ENCODE measurements around the gene HOXD8. TPM values are rescaled to one million over a fixed set of nuclear protein-coding genes. Genes with fewer than 3 reads are reported as not detected.

The HOXD8 gene
- total and polyA plus RNA-seq, 2 of the 8 experiments (the other 6 are each of a cell fraction or from before 2014, with no cell fraction given), result not detected

DNA sequence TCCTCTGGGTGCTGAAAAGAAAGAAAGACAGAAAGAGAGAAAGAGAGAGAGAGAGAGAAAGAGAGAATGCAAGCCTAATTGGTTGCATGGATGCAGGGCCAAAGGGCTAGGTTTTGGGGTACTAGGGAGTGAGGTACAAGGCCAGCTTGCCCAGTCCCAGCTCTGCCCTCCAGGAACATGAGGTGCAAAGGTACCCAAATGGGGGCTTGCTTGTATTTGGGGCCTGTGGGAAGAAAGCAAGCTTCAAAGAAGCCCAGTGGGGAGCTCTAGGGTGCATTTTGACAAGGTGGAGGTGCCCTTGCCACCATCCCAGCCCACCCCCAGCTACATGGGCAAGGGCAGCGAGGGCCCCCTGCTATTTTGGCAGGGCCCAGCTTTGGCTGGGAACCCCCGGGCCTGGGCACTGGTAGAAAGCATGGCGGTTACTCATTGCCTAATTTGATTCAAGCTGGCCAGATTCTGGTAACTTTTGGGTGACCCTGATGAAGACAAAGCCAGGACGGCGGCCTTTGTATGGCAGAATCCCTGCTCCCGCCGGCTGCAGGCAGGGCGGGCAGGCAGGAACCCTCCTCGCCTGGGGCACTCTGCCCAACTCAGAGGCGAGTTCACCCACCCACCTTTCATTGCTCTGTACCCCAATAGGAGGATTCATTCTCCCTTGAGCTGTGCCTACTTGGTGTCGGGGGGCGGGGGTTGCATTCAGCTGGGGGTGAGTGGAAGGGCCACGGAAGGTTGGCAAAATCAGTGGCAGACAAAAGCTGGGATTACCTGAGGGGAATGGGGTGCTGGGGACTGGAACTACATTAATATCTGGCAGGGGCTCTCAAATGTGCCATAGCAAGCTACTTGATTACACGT lies 21.3 kb downstream of the HOXD8 start:
- H3K27ac ChIP-seq (ENCODE audit: low read depth, low read length), result no peak overlapping the region
- no peak overlapping the region for H2BK5ac ChIP-seq (ENCODE audit: low read depth, low read length)

More for the DNA sequence above, 21.3 kb downstream of the HOXD8 start:
- WGBS, 2 experiments (ENCODE audit: extremely low coverage in 1 of 2, insufficient coverage in 1 of 2, insufficient read length in 1 of 2, insufficient replicate concordance in 2 of 2, low coverage in 1 of 2, low lambda C conversion rate in 2 of 2, missing lambda C conversion rate in 1 of 2), result 20% methylated on average over 14 of the region's 14 CpGs; no CpG with 5 or more reads in 1 of the 2 experiments
- TF ChIP-seq SIN3A (conservative IDR thresholded peaks at IDR 0.05 in 1 of 2, IDR thresholded peaks at IDR 0.05 in 1 of 2; ENCODE audit: low read depth in 1 of 2, low read length in 2 of 2) (no peak), EZH2 (IDR thresholded peaks at IDR 0.05; ENCODE audit: low read depth, low read length, severe bottlenecking) (peak; percentile 14), RXRA (IDR thresholded peaks at IDR 0.05; ENCODE audit: insufficient read depth, low read depth, low read length) (no peak), CREB1 (IDR thresholded peaks at IDR 0.05) (no peak), SUZ12 (IDR thresholded peaks at IDR 0.05; ENCODE audit: low read length) (peak; percentile 68; the same call in 1 of the 2 replicates), CHD1 (IDR thresholded peaks at IDR 0.05; ENCODE audit: low read depth, low read length) (no peak)
- H3K36me3 ChIP-seq (ENCODE audit: control insufficient read depth in 2 of 4, insufficient read depth in 4 of 4, low read length in 3 of 4), result peaks cover 0 to 11% (median 0%) of the 10 kb centered on the region in 4 experiments; a peak in 1 of 8 replicates
- H3K79me1 ChIP-seq (ENCODE audit: low read depth, low read length), result no peaks in the 10 kb centered on the region
- CTCF ChIA-PET (ENCODE audit: partially characterized antibody), result interaction anchor here (0.9 to 4.4 kb wide), 12 partner anchors 11 to 404 kb away, joined by 3 to 36 read pairs (median 7); no protein-coding TSS in a partner anchor
- peaks cover 98 to 100% (median 100%) of the 10 kb centered on the region in 4 experiments for H3K27me3 ChIP-seq (replicated peaks in 1 of 4; ENCODE audit: control insufficient read depth in 3 of 4, extremely low read depth in 1 of 4, insufficient read depth in 3 of 4, low read length in 3 of 4)
- no peak overlapping the region for H3K9ac ChIP-seq (replicated peaks in 1 of 4; ENCODE audit: extremely low read depth in 1 of 4, low read depth in 3 of 4, low read length in 3 of 4)
- FAIRE-seq (no peak), DNase-seq (ENCODE audit: low read depth in 1 of 2, low spot score in 2 of 2) (no peak)
- no peak overlapping the region for H3K14ac ChIP-seq (ENCODE audit: insufficient read length)
- no peak overlapping the region for H2BK120ac ChIP-seq (replicated peaks; ENCODE audit: low read depth, low read length)
- H3K18ac ChIP-seq (ENCODE audit: extremely low read depth, low read length), result no peak overlapping the region
- no peak overlapping the region for H2AFZ ChIP-seq (ENCODE audit: low read length)
- H3K4ac ChIP-seq (replicated peaks; ENCODE audit: insufficient read length, low read depth, low read length), result no peak overlapping the region
- POLR2A ChIA-PET (ENCODE audit: partially characterized antibody), result interaction anchor here (0.7 to 1.3 kb wide), 2 partner anchors 11 to 46 kb away, joined by 3 read pairs; no protein-coding TSS in a partner anchor
- H4K8ac ChIP-seq (ENCODE audit: extremely low read depth, insufficient read depth, low read length), result no peak overlapping the region
- H3K23me2 ChIP-seq (ENCODE audit: low read depth, low read length), result peaks cover 2% of the 10 kb centered on the region; the same call in 1 of the 2 replicates
- no peaks in the 10 kb centered on the region for H3K9me3 ChIP-seq (ENCODE audit: insufficient read depth in 2 of 2, low read depth in 1 of 2, low read length in 1 of 2)
- H3K23ac ChIP-seq (ENCODE audit: insufficient read length), result no peak overlapping the region
- H2BK12ac ChIP-seq (ENCODE audit: low read depth, low read length), result no peak overlapping the region
- H3K56ac ChIP-seq (replicated peaks; ENCODE audit: insufficient read length, low read depth, low read length), result no peak overlapping the region
- no peak overlapping the region for H2AK5ac ChIP-seq (ENCODE audit: low read depth, low read length)
- H3K4me3 ChIP-seq (ENCODE audit: extremely low read depth in 1 of 4, insufficient read depth in 2 of 4, low read depth in 3 of 4, low read length in 4 of 4), result no peak overlapping the region
- H3K4me2 ChIP-seq (ENCODE audit: insufficient read depth in 1 of 2, low read depth in 2 of 2, low read length in 2 of 2), result peak overlapping the region in 1 of 2 experiments; percentile 48; a peak in 1 of 4 replicates
- peaks cover 0 to 10% (median 2%) of the 10 kb centered on the region in 4 experiments; a peak in 4 of 7 replicates for H3K4me1 ChIP-seq (replicated peaks in 1 of 4; ENCODE audit: control insufficient read depth in 3 of 4, insufficient read depth in 4 of 4, low read length in 3 of 4)
- H2BK15ac ChIP-seq (ENCODE audit: low read length), result no peak overlapping the region
- H4K5ac ChIP-seq (ENCODE audit: insufficient read length, low read depth, low read length), result no peak overlapping the region
- no peak overlapping the region for H4K91ac ChIP-seq (replicated peaks; ENCODE audit: insufficient read length, low read length)
- peaks cover 13 to 44% of the 10 kb centered on the region in 2 experiments for H4K20me1 ChIP-seq (replicated peaks in 1 of 2; ENCODE audit: control insufficient read depth in 1 of 2, insufficient read depth in 2 of 2, low read length in 2 of 2)
- no peaks in the 10 kb centered on the region for H3K79me2 ChIP-seq (ENCODE audit: control insufficient read depth in 1 of 2, insufficient read depth in 2 of 2, low read length in 2 of 2)
- H2BK20ac ChIP-seq (ENCODE audit: low read length), result no peak overlapping the region
